Tibial artery (tissue), 4 donors: ENCODE results near the gene DDX31.

Experiments
- DNase-seq, 2 donors: peaks; one replicate each; pipeline ENCODE4 v3.0.0-alpha.2; 2019
- H3K27ac ChIP-seq, 2 donors: fragments of 200-600 bp; sonication (generic) in 1 of 2; 1 replicate in 1 of 2; 2 replicates in 1 of 2; pipeline ENCODE4 v1.5.1; 2018 to 2019; ENCODE audit warnings: mild to moderate bottlenecking in 1 of 2
- H3K27me3 ChIP-seq, 2 donors: fragments of 200-600 bp; sonication (generic) in 1 of 2; one replicate each; pipeline versions ENCODE4 v1.5.1 to v1.6.0; 2016 to 2019
- H3K36me3 ChIP-seq, 3 donors: fragments of 200-600 bp; sonication (generic) in 2 of 3; one replicate each; pipeline ENCODE4 v1.5.1; 2016 to 2019; ENCODE audit warnings: mild to moderate bottlenecking in 2 of 3
- H3K4me1 ChIP-seq, 4 donors: fragments of 200-600 bp; sonication (generic) in 2 of 4; 1 replicate in 3 of 4; 2 replicates in 1 of 4; pipeline ENCODE4 v1.5.1; 2016 to 2019
- H3K4me3 ChIP-seq, 2 donors: fragments of 200-600 bp; sonication (generic) in 1 of 2; 1 replicate in 1 of 2; 2 replicates in 1 of 2; pipeline ENCODE4 v1.5.1; 2018 to 2019; ENCODE audit warnings: mild to moderate bottlenecking in 2 of 2
- H3K9me3 ChIP-seq, 3 donors: fragments of 200-600 bp; sonication (generic) in 1 of 3; one replicate each; pipeline ENCODE4 v1.5.1; 2016 to 2019
- intact Hi-C: fragments of 100-400 bp; cut with DNase I; formaldehyde crosslinking; loops from one replicate; pipeline ENCODE4 v1.15.0; 2023; ENCODE audit warnings: low total_unique reads
- TF ChIP-seq, protein P1 (sequence below), 2 experiments: fragments of 200-600 bp in 1 of 2; fragments of 450-650 bp in 1 of 2; IDR thresholded peaks; one replicate each; pipeline ENCODE4 v1.5.1; 2017 to 2019; ENCODE audit warnings: antibody characterized with exemption in 2 of 2, mild to moderate bottlenecking in 1 of 2, moderate library complexity in 1 of 2

DDX31 gene

DNA sequence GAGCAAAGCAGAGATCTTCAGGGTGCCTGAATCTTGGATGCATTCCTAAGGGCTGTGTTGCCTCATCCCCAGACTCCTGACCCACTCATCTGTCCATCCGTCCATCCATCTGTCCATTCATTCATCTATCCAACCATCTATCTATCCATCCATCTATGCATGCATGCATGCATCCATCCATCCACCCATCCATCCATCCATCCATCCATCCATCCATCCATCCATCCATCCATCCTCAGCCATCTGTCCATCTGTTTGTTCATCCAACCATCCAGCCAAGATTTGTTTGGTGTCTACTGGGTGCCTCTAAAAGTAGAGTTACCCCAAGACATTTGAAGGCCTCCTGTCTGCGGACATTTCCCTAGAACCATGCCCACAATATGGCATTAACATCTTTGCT, 115.0 kb downstream of the DDX31 start:
- Histone ChIP-seq H3K9me3 (no peaks in the 10 kb centered on the region), H3K27me3 (peaks cover 0 to 56% of the 10 kb centered on the region in 2 donors), H3K36me3 (no peaks in the 10 kb centered on the region), H3K4me3 (no peak overlapping the region), H3K27ac (no peak overlapping the region), H3K4me1 (no peaks in the 10 kb centered on the region)
- intact Hi-C loops: no loop called here
- no peak for DNase-seq
- TF ChIP-seq, protein P1, sequence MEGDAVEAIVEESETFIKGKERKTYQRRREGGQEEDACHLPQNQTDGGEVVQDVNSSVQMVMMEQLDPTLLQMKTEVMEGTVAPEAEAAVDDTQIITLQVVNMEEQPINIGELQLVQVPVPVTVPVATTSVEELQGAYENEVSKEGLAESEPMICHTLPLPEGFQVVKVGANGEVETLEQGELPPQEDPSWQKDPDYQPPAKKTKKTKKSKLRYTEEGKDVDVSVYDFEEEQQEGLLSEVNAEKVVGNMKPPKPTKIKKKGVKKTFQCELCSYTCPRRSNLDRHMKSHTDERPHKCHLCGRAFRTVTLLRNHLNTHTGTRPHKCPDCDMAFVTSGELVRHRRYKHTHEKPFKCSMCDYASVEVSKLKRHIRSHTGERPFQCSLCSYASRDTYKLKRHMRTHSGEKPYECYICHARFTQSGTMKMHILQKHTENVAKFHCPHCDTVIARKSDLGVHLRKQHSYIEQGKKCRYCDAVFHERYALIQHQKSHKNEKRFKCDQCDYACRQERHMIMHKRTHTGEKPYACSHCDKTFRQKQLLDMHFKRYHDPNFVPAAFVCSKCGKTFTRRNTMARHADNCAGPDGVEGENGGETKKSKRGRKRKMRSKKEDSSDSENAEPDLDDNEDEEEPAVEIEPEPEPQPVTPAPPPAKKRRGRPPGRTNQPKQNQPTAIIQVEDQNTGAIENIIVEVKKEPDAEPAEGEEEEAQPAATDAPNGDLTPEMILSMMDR (IDR thresholded peaks at IDR 0.05): no peak

DNA sequence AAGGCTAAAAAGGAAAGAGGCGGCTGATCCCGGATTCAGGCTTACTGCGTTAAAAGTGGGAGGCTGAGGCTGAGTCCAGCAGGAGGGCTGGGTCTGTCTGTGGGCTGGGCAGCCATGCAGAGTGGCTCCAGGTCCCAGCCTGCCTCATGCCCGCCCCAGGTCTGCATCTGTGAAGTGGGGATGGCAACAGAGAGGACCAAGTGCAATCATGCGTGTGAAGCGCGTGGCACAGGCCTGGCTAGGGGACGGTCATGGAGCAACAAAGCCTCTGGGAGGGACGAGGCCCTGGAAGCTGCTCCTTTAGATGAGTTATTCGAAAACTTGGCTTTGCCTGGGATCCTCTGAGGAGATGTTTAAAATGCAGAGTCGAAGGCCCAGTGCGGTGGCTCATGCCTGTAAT, 117.7 kb downstream of the DDX31 start:
- no peak for DNase-seq
- no peaks in the 10 kb centered on the region for H3K36me3 ChIP-seq
- intact Hi-C loops: no loop called here
- no peaks in the 10 kb centered on the region for H3K4me1 ChIP-seq
- H3K27ac ChIP-seq: no peak overlapping the region
- no peak overlapping the region for H3K4me3 ChIP-seq
- H3K9me3 ChIP-seq: no peaks in the 10 kb centered on the region
- TF ChIP-seq, protein P1 (IDR thresholded peaks at IDR 0.05): no peak
- peaks cover 0 to 47% of the 10 kb centered on the region in 2 donors for H3K27me3 ChIP-seq

DNA sequence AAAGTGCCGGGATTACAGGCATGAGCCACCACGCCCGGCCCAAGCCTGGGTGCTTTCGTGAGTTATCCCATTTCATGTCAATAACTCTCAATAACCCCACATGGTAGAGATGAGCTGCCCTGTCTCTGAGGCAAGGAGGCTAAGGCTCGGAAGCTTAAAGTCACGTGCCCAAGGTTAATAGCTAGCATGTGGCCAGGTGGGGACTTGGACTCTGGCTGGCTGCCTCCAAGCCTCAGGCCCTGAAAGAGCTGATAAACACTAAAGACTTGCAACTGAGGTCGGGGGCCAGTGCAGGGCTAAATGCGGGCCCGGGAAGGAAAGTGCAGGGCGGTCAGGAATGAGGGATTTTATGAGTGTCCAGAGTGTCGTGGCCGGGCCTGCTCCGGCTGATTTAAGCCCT, 118.2 kb downstream of the DDX31 start:
- Histone ChIP-seq H3K27me3 (peaks cover 0 to 47% of the 10 kb centered on the region in 2 donors), H3K27ac (no peak overlapping the region), H3K4me3 (no peak overlapping the region), H3K4me1 (no peaks in the 10 kb centered on the region), H3K36me3 (no peaks in the 10 kb centered on the region), H3K9me3 (no peaks in the 10 kb centered on the region)
- intact Hi-C loops: no loop called here
- TF ChIP-seq, protein P1 (IDR thresholded peaks at IDR 0.05): no peak
- DNase-seq: no peak

DNA sequence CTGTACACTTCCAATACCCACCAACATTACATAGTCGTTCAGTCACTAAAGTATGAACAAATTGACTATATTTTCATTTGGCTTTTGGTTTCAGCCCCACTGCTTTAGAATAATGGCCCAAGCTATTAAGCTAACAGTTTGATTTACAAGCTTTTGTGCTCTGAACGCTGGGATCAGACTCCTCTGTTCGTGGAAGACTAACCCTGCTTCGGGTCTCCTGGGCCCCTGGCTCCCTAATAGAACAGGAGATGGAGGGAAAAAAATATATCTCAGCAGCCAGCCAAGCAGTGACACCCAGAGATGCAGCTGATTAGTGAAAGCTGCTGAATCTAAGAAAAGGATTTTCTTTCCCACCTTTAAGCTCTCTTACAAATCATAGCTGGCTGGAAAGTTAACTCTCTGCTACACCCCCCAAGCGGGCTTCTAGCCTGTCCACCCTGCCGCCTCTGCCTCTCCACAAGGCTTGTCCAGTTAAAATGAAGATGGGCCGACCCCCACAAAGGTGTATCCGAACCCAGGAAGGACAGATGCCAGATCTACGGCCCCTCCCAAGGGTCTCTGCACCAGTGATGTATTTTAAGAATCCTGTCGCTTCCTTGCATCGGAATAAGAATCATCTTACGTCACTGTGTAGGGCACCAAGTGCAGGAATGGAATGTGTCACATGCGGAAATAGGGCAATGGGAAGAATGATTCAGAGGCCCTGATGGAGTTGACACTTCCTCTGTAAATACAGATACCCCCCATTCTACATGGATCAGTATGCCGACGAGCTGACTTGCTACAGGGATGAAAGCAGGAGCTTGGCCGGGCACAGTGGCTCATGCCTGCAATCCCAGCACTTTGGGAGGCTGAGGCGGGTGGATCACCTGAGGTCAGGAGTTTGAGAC, 120.8 kb downstream of the DDX31 start:
- H3K27ac ChIP-seq: no peak overlapping the region
- peaks cover 0 to 5% (median 2%) of the 10 kb centered on the region in 4 donors for H3K4me1 ChIP-seq
- H3K4me3 ChIP-seq: no peak overlapping the region
- intact Hi-C loops: no loop called here
- no peak for DNase-seq
- no peaks in the 10 kb centered on the region for H3K9me3 ChIP-seq
- H3K27me3 ChIP-seq: peaks cover 0 to 49% of the 10 kb centered on the region in 2 donors
- TF ChIP-seq, protein P1 (IDR thresholded peaks at IDR 0.05): no peak
- H3K36me3 ChIP-seq: no peaks in the 10 kb centered on the region

DNA sequence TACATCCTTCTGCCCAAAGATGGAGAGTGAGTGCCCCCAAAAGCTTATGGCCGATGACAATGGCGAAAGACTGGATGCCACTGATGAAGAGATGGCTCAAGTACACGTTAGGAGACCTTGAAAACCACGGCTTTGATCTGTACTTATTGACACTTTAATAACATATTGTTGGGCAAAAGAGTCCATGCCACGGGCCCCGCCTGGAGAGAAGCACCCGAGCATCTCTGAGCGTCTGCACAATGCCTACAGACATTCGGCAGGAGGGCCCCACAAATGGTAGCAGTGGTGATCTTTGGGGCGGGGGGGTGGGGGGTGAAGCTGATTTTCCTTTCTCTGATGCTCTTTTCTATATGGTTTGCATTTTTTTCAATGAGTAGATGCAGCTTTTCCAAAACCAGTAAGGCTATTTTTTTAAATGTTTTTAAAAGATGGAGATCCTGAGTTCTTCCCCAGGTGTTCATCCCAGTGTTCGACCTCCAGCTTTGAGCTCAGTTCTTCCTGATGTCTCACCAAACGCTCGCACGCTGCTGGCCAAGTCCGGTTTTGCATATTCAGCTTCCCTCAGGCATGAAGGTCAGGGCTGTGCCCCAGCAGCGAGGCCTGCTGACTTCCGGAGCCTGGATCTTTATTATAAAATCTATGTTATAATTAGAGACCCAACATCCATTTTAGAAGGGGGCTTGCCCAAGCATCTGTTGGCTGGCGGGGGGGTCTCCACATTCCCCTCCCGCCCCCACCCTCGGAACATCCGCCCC, 121.6 kb downstream of the DDX31 start:
- intact Hi-C loops: no loop called here
- Histone ChIP-seq H3K9me3 (no peaks in the 10 kb centered on the region), H3K4me3 (no peak overlapping the region), H3K27me3 (peaks cover 0 to 50% of the 10 kb centered on the region in 2 donors), H3K27ac (no peak overlapping the region), H3K36me3 (no peaks in the 10 kb centered on the region), H3K4me1 (peaks cover 0 to 5% (median 2%) of the 10 kb centered on the region in 4 donors)
- TF ChIP-seq, protein P1 (IDR thresholded peaks at IDR 0.05): no peak
- no peak for DNase-seq
